ENCODE results near the gene SETX. TPM values are rescaled to one million over a fixed set of nuclear protein-coding genes. Genes with fewer than 3 reads are reported as not detected.

SETX gene
- polyA plus RNA-seq, 4 donors: 16.1 to 34.5 (median 17.8) TPM

- WGBS, 3 donors: 64 to 83% (median 69%) methylated on average over 3 of the region's 3 CpGs
- FAIRE-seq (no peak), DNase-seq (no peak)
- no peaks in the 10 kb centered on the region for H3K9me3 ChIP-seq (ENCODE audit: control insufficient read depth in 2 of 2, insufficient read depth in 1 of 2, low read depth in 1 of 2, low read length in 1 of 2)
- peaks cover 0 to 11% (median 2%) of the 10 kb centered on the region in 3 donors for H3K27me3 ChIP-seq (ENCODE audit: control insufficient read depth in 3 of 3, insufficient read depth in 3 of 3, low read length in 3 of 3)
- H3K4me1 ChIP-seq (ENCODE audit: control insufficient read depth in 3 of 3, insufficient read depth in 2 of 3, low read depth in 1 of 3, low read length in 2 of 3): no peaks in the 10 kb centered on the region
- H3K36me3 ChIP-seq (ENCODE audit: control insufficient read depth in 3 of 3, insufficient read depth in 2 of 3, low read depth in 1 of 3, low read length in 3 of 3): no peaks in the 10 kb centered on the region
- H3K4me3 ChIP-seq (ENCODE audit: low read depth in 1 of 3, low read length in 3 of 3): no peak overlapping the region
- no peak overlapping the region for H3K27ac ChIP-seq (ENCODE audit: low read depth in 1 of 3, low read length in 2 of 3)
These were observed 130.1 kb downstream of the SETX start for GRCh38 chr9:132224645-132225044.

GRCh38 chr9:132221941-132222340 is 132.8 kb downstream of the SETX start:
- H3K27me3 ChIP-seq (ENCODE audit: control insufficient read depth in 3 of 3, insufficient read depth in 3 of 3, low read length in 3 of 3): peaks cover 0 to 11% (median 0%) of the 10 kb centered on the region in 3 donors
- FAIRE-seq (no peak), DNase-seq (no peak)
- no peaks in the 10 kb centered on the region for H3K9me3 ChIP-seq (ENCODE audit: control insufficient read depth in 2 of 2, insufficient read depth in 1 of 2, low read depth in 1 of 2, low read length in 1 of 2)
- no peaks in the 10 kb centered on the region for H3K4me1 ChIP-seq (ENCODE audit: control insufficient read depth in 3 of 3, insufficient read depth in 2 of 3, low read depth in 1 of 3, low read length in 2 of 3)
- 84 to 99% (median 90%) methylated on average over 6 of the region's 6 CpGs for WGBS, 3 donors
- H3K36me3 ChIP-seq (ENCODE audit: control insufficient read depth in 3 of 3, insufficient read depth in 2 of 3, low read depth in 1 of 3, low read length in 3 of 3): no peaks in the 10 kb centered on the region
- no peak overlapping the region for H3K27ac ChIP-seq (ENCODE audit: low read depth in 1 of 3, low read length in 2 of 3)
- no peak overlapping the region for H3K4me3 ChIP-seq (ENCODE audit: low read depth in 1 of 3, low read length in 3 of 3)

- Histone ChIP-seq H3K27ac (ENCODE audit: low read depth in 1 of 3, low read length in 2 of 3) (no peak overlapping the region), H3K4me3 (ENCODE audit: low read depth in 1 of 3, low read length in 3 of 3) (no peak overlapping the region), H3K4me1 (ENCODE audit: control insufficient read depth in 3 of 3, insufficient read depth in 2 of 3, low read depth in 1 of 3, low read length in 2 of 3) (no peaks in the 10 kb centered on the region), H3K9me3 (ENCODE audit: control insufficient read depth in 2 of 2, insufficient read depth in 1 of 2, low read depth in 1 of 2, low read length in 1 of 2) (no peaks in the 10 kb centered on the region), H3K36me3 (ENCODE audit: control insufficient read depth in 3 of 3, insufficient read depth in 2 of 3, low read depth in 1 of 3, low read length in 3 of 3) (no peaks in the 10 kb centered on the region), H3K27me3 (ENCODE audit: control insufficient read depth in 3 of 3, insufficient read depth in 3 of 3, low read length in 3 of 3) (peaks cover 0 to 19% (median 7%) of the 10 kb centered on the region in 3 donors)
- FAIRE-seq (no peak), DNase-seq (no peak)
- 74 to 82% (median 77%) methylated on average over 8 of the region's 8 CpGs for whole genome bisulfite sequencing, 3 donors
These were observed 136.6 kb downstream of the SETX start for GRCh38 chr9:132218208-132218607.

- Histone ChIP-seq H3K4me1 (ENCODE audit: control insufficient read depth in 3 of 3, insufficient read depth in 2 of 3, low read depth in 1 of 3, low read length in 2 of 3) (no peaks in the 10 kb centered on the region), H3K9me3 (ENCODE audit: control insufficient read depth in 2 of 2, insufficient read depth in 1 of 2, low read depth in 1 of 2, low read length in 1 of 2) (no peaks in the 10 kb centered on the region), H3K4me3 (ENCODE audit: low read depth in 1 of 3, low read length in 3 of 3) (no peak overlapping the region), H3K27me3 (ENCODE audit: control insufficient read depth in 3 of 3, insufficient read depth in 3 of 3, low read length in 3 of 3) (peaks cover 0 to 16% (median 7%) of the 10 kb centered on the region in 3 donors), H3K36me3 (ENCODE audit: control insufficient read depth in 3 of 3, insufficient read depth in 2 of 3, low read depth in 1 of 3, low read length in 3 of 3) (no peaks in the 10 kb centered on the region), H3K27ac (ENCODE audit: low read depth in 1 of 3, low read length in 2 of 3) (no peak overlapping the region)
- FAIRE-seq (no peak), DNase-seq (no peak)
- 71 to 73% (median 73%) methylated on average over 10 of the region's 10 CpGs for WGBS, 3 donors
These were observed 137.7 kb downstream of the SETX start for GRCh38 chr9:132216861-132217619.

GRCh38 chr9:132214027-132214622 is 140.7 kb downstream of the SETX start:
- Histone ChIP-seq H3K36me3 (ENCODE audit: control insufficient read depth in 3 of 3, insufficient read depth in 2 of 3, low read depth in 1 of 3, low read length in 3 of 3) (no peaks in the 10 kb centered on the region), H3K27me3 (ENCODE audit: control insufficient read depth in 3 of 3, insufficient read depth in 3 of 3, low read length in 3 of 3) (peaks cover 0 to 14% (median 7%) of the 10 kb centered on the region in 3 donors), H3K9me3 (ENCODE audit: control insufficient read depth in 2 of 2, insufficient read depth in 1 of 2, low read depth in 1 of 2, low read length in 1 of 2) (no peaks in the 10 kb centered on the region), H3K4me1 (ENCODE audit: control insufficient read depth in 3 of 3, insufficient read depth in 2 of 3, low read depth in 1 of 3, low read length in 2 of 3) (no peaks in the 10 kb centered on the region), H3K4me3 (ENCODE audit: low read depth in 1 of 3, low read length in 3 of 3) (no peak overlapping the region), H3K27ac (ENCODE audit: low read depth in 1 of 3, low read length in 2 of 3) (no peak overlapping the region)
- FAIRE-seq (no peak), DNase-seq (peak in 1 of 2 donors; percentile 19)
- 10 to 23% (median 22%) methylated on average over 16 to 18 of the region's 18 CpGs for WGBS, 3 donors

- 72 to 89% (median 87%) methylated on average over 7 of the region's 7 CpGs for WGBS, 3 donors
- no peak for DNase-seq
These were observed 143.2 kb downstream of the SETX start for GRCh38 chr9:132211570-132211969.

More at GRCh38 chr9:132211570-132211969, 143.2 kb downstream of the SETX start:
- no peaks in the 10 kb centered on the region for H3K4me1 ChIP-seq (ENCODE audit: control insufficient read depth in 3 of 3, insufficient read depth in 2 of 3, low read depth in 1 of 3, low read length in 2 of 3)
- no peaks in the 10 kb centered on the region for H3K9me3 ChIP-seq (ENCODE audit: control insufficient read depth in 2 of 2, insufficient read depth in 1 of 2, low read depth in 1 of 2, low read length in 1 of 2)
- H3K27me3 ChIP-seq (ENCODE audit: control insufficient read depth in 3 of 3, insufficient read depth in 3 of 3, low read length in 3 of 3): peaks cover 0 to 14% (median 7%) of the 10 kb centered on the region in 3 donors
- no peak overlapping the region for H3K27ac ChIP-seq (ENCODE audit: low read depth in 1 of 3, low read length in 2 of 3)
- no peak overlapping the region for H3K4me3 ChIP-seq (ENCODE audit: low read depth in 1 of 3, low read length in 3 of 3)
- no peak for FAIRE-seq
- H3K36me3 ChIP-seq (ENCODE audit: control insufficient read depth in 3 of 3, insufficient read depth in 2 of 3, low read depth in 1 of 3, low read length in 3 of 3): no peaks in the 10 kb centered on the region

Other genes with a start within 250 kb of the SETX start
- under 1 TPM; 0.21 to 0.67 (median 0.43) TPM for gene NTNG2, start 192.9 kb downstream of the SETX start, polyA plus RNA-seq
- gene TTF1, start 51.9 kb upstream of the SETX start, polyA plus RNA-seq: 10 to 100 TPM in 3 of 4 donors, 1 to 10 TPM in 1; 8.4 to 15.0 (median 11.0) TPM
- gene CFAP77, start 55.2 kb upstream of the SETX start, polyA plus RNA-seq: not detected
- gene BARHL1, start 227.6 kb upstream of the SETX start, polyA plus RNA-seq: not detected